ENCODE data around the gene CELSR1. TPM values are rescaled to one million over a fixed set of nuclear protein-coding genes. Genes with fewer than 3 reads are reported as not detected.

Gene CELSR1
- total and polyA plus RNA-seq, 2 of the 13 experiments (the other 11 are each of a cell fraction or from before 2014, with no cell fraction given), result 0.78 to 1.8 TPM

DNA sequence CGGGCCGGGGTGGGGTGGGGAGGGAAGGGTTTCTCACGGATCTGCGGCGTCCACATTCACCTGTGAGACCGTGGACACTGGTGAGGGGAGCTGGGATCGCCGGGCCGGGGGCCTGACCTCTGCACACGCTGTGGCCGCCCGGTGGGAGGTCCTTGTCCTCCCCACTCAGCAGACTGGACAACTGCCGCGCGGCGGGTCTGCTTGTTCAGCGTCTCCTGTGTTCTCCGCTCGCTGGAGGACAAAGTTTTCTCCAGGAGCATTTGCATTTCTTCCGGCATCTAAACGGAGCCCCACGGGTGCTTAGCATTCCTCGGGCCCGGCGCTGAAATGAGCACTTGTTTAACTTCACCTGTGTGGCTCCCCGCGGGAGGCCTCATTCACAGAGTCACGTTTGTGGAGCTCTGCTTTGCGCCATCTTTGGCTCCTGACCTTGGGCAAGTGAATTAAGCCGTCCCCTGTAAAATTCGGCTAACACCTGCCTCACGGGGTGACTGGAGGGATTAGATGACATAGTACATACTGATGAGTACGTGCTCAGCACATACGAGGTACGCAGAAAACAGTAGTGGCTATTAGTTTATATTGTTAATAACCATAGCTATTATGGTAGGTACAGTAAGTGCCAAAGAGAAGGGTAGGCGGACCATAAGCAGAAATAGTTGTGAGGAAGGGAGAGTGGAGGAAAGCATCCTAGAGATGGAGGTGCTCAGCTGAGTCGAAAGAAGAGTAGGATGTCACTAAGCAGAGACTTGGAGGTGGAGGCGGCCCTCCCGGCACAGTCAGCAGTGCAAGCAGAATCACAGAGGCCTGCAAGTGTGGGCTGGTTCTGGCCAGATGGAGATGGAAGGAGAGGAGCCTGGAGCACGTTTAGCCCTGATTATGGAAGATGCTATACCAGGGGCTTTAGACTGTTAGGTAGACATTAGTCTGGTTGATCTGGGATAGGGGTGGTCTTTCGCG is 201.0 kb downstream of the CELSR1 start:
- Histone ChIP-seq H3K27me3 (ENCODE audit: control insufficient read depth in 1 of 2, insufficient read depth in 2 of 2, low read length in 2 of 2) (no peaks in the 10 kb centered on the region), H3K4me1 (ENCODE audit: insufficient read depth, low read length) (peaks cover 40% of the 10 kb centered on the region), H4K20me1 (ENCODE audit: insufficient read depth, low read length) (peaks cover 5% of the 10 kb centered on the region; the same call in 1 of the 2 replicates), H3K9ac (ENCODE audit: insufficient read depth, low read depth, low read length) (peak overlapping the region; percentile 88), H3K4me3 (replicated peaks in 1 of 3; ENCODE audit: insufficient read depth in 1 of 3, low read depth in 2 of 3, low read length in 3 of 3) (peak overlapping the region; percentile 72 to 100 (median 98)), H3K27ac (ENCODE audit: extremely low read length, insufficient read depth, low read length) (peak overlapping the region; percentile 84), H3K36me3 (replicated peaks in 1 of 2; ENCODE audit: control insufficient read depth in 1 of 2, insufficient read depth in 2 of 2, low read length in 2 of 2) (peaks cover 12 to 30% of the 10 kb centered on the region in 2 experiments), H2AFZ (ENCODE audit: low read length) (no peak overlapping the region), H3K4me2 (ENCODE audit: low read depth, low read length) (peak overlapping the region; percentile 98), H3K79me2 (ENCODE audit: insufficient read depth, low read length) (peaks cover 36% of the 10 kb centered on the region), H3K9me3 (ENCODE audit: low read length) (no peaks in the 10 kb centered on the region)
- ChIA-PET CTCF (ENCODE audit: low intra/inter-chr PET ratio, low total read pairs) (no interaction called here), POLR2A (interaction anchor here (0.8 to 2.1 kb wide), 12 partner anchors 21 to 1655 kb away, joined by 3 to 12 read pairs (median 4); partner anchors contain the start of genes CDPF1, GTSE1 and TTC38)
- in situ Hi-C loops (cut with HindIII; ENCODE audit: extremely low pct_ligation_motif_present, low pct_unique_long_range_greater_than_20kb) (no loop called here), intact Hi-C loops (cut with micrococcal nuclease; ENCODE audit: unreplicated experiment) (no loop called here)
- WGBS (ENCODE audit: low lambda C conversion rate), result 3% methylated on average over 21 of the region's 42 CpGs
- FAIRE-seq, result no peak
- DNase-seq (ENCODE audit: low spot score), result peak; percentile 20
- BruUV-seq (replicated peaks), result no TSS peak
- peak; percentile 73 for ATAC-seq
- no peak for TF ChIP-seq PITX1 (CRISPR knock-in tag; IDR thresholded peaks at IDR 0.05)
- TF ChIP-seq FOXK1 (CRISPR knock-in tag; IDR thresholded peaks at IDR 0.05; ENCODE audit: borderline replicate concordance, low read depth), result 0 out of 2 replicates have a peak, but pooled peaks have one; percentile 8
- no peak for TF ChIP-seq ZNF296 (CRISPR knock-in tag; conservative IDR thresholded peaks at IDR 0.05)
- 0 out of 2 replicates have a peak, but pooled peaks have one; percentile 25 for TF ChIP-seq NFE2L1 (CRISPR knock-in tag; IDR thresholded peaks at IDR 0.05; ENCODE audit: borderline replicate concordance)
- TF ChIP-seq ZNF431 (CRISPR knock-in tag; IDR thresholded peaks at IDR 0.05; ENCODE audit: borderline replicate concordance, low read depth), result no peak
- TF ChIP-seq, protein P1, sequence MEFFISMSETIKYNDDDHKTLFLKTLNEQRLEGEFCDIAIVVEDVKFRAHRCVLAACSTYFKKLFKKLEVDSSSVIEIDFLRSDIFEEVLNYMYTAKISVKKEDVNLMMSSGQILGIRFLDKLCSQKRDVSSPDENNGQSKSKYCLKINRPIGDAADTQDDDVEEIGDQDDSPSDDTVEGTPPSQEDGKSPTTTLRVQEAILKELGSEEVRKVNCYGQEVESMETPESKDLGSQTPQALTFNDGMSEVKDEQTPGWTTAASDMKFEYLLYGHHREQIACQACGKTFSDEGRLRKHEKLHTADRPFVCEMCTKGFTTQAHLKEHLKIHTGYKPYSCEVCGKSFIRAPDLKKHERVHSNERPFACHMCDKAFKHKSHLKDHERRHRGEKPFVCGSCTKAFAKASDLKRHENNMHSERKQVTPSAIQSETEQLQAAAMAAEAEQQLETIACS (CRISPR knock-in tag; IDR thresholded peaks at IDR 0.05), result no peak
- TF ChIP-seq PHB2 (IDR thresholded peaks at IDR 0.05; ENCODE audit: partially characterized antibody), result no peak
- peak; percentile 65; the same call in 1 of the 2 replicates for TF ChIP-seq RBAK (CRISPR knock-in tag; IDR thresholded peaks at IDR 0.05)
- TF ChIP-seq PCBP2 (optimal IDR thresholded peaks at IDR 0.05; ENCODE audit: low read depth, low read length, poor library complexity, severe bottlenecking), result no peak
- no peak; the same call in 1 of the 2 replicates for TF ChIP-seq ZNF841 (CRISPR knock-in tag; IDR thresholded peaks at IDR 0.05; ENCODE audit: borderline replicate concordance)
- no peak for TF ChIP-seq KLF6 (CRISPR knock-in tag; IDR thresholded peaks at IDR 0.05)
- TF ChIP-seq, protein P2, sequence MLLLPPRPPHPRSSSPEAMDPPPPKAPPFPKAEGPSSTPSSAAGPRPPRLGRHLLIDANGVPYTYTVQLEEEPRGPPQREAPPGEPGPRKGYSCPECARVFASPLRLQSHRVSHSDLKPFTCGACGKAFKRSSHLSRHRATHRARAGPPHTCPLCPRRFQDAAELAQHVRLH (CRISPR knock-in tag; IDR thresholded peaks at IDR 0.05; ENCODE audit: borderline replicate concordance, low read depth), result no peak
- 0 out of 2 replicates have a peak, but pooled peaks have one; percentile 20 for TF ChIP-seq SP4 (CRISPR knock-in tag; IDR thresholded peaks at IDR 0.05)
- no peak for TF ChIP-seq PHF20 (CRISPR knock-in tag; IDR thresholded peaks at IDR 0.05)
- no peak for TF ChIP-seq ZNF614 (CRISPR knock-in tag; IDR thresholded peaks at IDR 0.05; ENCODE audit: borderline replicate concordance)
- TF ChIP-seq, protein P3, sequence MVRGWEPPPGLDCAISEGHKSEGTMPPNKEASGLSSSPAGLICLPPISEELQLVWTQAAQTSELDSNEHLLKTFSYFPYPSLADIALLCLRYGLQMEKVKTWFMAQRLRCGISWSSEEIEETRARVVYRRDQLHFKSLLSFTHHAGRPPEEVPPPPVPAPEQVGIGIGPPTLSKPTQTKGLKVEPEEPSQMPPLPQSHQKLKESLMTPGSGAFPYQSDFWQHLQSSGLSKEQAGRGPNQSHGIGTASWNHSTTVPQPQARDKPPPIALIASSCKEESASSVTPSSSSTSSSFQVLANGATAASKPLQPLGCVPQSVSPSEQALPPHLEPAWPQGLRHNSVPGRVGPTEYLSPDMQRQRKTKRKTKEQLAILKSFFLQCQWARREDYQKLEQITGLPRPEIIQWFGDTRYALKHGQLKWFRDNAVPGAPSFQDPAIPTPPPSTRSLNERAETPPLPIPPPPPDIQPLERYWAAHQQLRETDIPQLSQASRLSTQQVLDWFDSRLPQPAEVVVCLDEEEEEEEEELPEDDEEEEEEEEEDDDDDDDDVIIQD (CRISPR knock-in tag; IDR thresholded peaks at IDR 0.05; ENCODE audit: low read depth), result no peak
- no peak for TF ChIP-seq REPIN1 (CRISPR knock-in tag; IDR thresholded peaks at IDR 0.05; ENCODE audit: borderline replicate concordance, low read depth)
- TF ChIP-seq IKZF1 (IDR thresholded peaks at IDR 0.05), result no peak
- 0 out of 2 replicates have a peak, but pooled peaks have one; percentile 44 for TF ChIP-seq JUND (CRISPR knock-in tag; IDR thresholded peaks at IDR 0.05)
- TF ChIP-seq GABPB1 (CRISPR knock-in tag; IDR thresholded peaks at IDR 0.05), result no peak
